Measurements from ENCODE around the gene MEIS3. TPM values are rescaled to one million over a fixed set of nuclear protein-coding genes. Genes with fewer than 3 reads are reported as not detected.
"Not testable (repeated sequence)": the region's sequence is repeated elsewhere in the genome, so short reads cannot be mapped to it uniquely, and the experiment has no call there.

The MEIS3 gene
- total RNA-seq, 1 experiment from 2014 or later = 9.6 TPM

DNA sequence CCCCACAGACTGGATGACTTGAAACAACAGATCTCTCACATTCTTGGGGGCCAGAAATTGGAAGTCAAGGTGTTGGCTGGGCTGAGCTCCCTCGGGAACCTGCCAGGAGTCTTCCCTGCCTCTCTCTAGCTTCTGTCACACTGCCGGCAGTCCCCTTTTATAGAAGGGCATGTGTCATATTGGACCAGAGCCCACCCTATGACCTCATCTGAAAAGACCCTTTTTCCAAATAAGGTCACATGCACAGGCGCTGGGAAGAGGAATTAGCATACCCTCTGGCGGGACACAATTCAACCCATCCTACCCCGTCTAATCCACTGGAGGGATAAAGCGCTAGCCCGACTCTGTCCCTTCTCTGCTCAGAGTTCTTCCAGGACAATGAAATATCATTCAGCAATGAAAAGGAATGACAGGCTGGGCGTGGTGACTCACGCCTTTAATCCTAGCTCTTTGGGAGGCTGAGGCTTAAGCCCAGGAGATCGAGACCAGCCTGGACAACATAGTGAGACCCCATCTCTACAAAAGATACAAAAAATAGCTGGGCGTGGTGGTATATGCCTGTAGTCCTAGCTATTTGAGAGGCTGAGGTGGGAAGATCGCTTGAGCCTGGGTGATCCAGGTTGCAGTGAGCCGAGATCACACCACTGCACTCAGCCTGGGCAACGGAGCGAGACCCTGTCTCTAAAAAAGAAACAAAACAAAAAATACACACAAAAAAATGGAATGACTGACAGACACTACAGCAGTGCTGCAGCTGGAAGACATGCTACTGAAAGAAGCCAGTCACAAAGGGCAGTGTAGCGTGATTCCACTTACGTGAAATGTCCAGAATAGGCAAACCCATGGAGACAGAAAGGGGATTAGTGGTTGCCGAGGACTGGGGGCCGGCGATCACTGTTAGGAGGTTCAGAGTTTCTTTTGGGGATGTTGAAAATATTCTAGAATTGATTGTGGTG lies 28.5 kb downstream of the MEIS3 start:
- ChIA-PET POLR2A (ENCODE audit: low non-redundant PET) (interaction anchor here (0.6 kb wide), 1 partner anchor 11 kb away, joined by 3 read pairs; no protein-coding TSS in a partner anchor), CTCF (interaction anchor here (0.6 to 1.2 kb wide), 11 partner anchors 8 to 398 kb away, joined by 3 to 7 read pairs (median 4); partner anchors contain the start of gene DHX34)
- Histone ChIP-seq H3K4me1 (ENCODE audit: insufficient read depth, low read length, poor library complexity, severe bottlenecking) (no peaks in the 10 kb centered on the region), H3K27ac (ENCODE audit: low read depth, low read length, poor library complexity, severe bottlenecking) (no peak overlapping the region), H3K36me3 (ENCODE audit: insufficient read depth, low read length, poor library complexity, severe bottlenecking) (no peaks in the 10 kb centered on the region), H3K4me3 (ENCODE audit: low read depth, low read length, poor library complexity, severe bottlenecking) (no peak overlapping the region), H3K9me3 (ENCODE audit: low read depth, low read length, poor library complexity, severe bottlenecking) (no peaks in the 10 kb centered on the region), H3K27me3 (replicated peaks; ENCODE audit: insufficient read depth, low read depth, low read length, poor library complexity) (no peaks in the 10 kb centered on the region)
- intact Hi-C loops (cut with micrococcal nuclease; ENCODE audit: unreplicated experiment) = loop anchor here (1.0 kb wide), 1 partner anchor 95 kb away; no protein-coding TSS in a partner anchor
- no TSS peak for BruUV-seq (replicated peaks)
- DNase-seq (ENCODE audit: low spot score) = peak; percentile 19
- TF ChIP-seq CTCF (conservative IDR thresholded peaks at IDR 0.05; ENCODE audit: low read depth, low read length) (no peak), EZH2 (IDR thresholded peaks at IDR 0.05; ENCODE audit: borderline replicate concordance, low read depth, low read length, poor library complexity, severe bottlenecking) (no peak)

DNA sequence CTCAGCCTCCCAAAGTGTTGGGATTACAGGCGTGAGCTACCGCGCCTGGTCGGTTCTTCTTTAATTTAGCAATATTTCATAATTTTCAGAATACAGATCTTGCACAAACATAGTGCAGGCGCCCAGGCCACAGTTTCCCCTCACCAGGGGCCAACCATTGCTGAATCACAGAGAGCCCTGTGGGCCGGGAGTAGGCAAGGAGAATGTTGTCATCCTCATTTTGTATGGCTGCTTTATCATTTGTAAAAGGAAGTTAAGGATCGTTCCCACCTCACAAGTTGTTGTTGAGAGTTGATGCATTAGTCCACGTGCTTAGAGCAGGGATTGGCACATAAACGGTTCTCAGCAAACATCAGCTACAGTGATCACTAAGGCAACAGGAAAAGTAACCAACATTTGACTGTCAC lies 30.2 kb downstream of the MEIS3 start:
- CTCF ChIA-PET = interaction anchor here (0.5 kb wide), 1 partner anchor 319 kb away, joined by 5 read pairs; no protein-coding TSS in a partner anchor
- Histone ChIP-seq H3K9me3 (ENCODE audit: low read depth, low read length, poor library complexity, severe bottlenecking) (no peaks in the 10 kb centered on the region), H3K27ac (ENCODE audit: low read depth, low read length, poor library complexity, severe bottlenecking) (no peak overlapping the region), H3K27me3 (replicated peaks; ENCODE audit: insufficient read depth, low read depth, low read length, poor library complexity) (no peaks in the 10 kb centered on the region), H3K4me3 (ENCODE audit: low read depth, low read length, poor library complexity, severe bottlenecking) (no peak overlapping the region), H3K4me1 (ENCODE audit: insufficient read depth, low read length, poor library complexity, severe bottlenecking) (no peaks in the 10 kb centered on the region), H3K36me3 (ENCODE audit: insufficient read depth, low read length, poor library complexity, severe bottlenecking) (no peaks in the 10 kb centered on the region)
- POLR2A ChIA-PET (ENCODE audit: low non-redundant PET) = no interaction called here
- DNase-seq (ENCODE audit: low spot score) = no peak
- no peak for TF ChIP-seq EZH2 (IDR thresholded peaks at IDR 0.05; ENCODE audit: borderline replicate concordance, low read depth, low read length, poor library complexity, severe bottlenecking)
- TF ChIP-seq CTCF (conservative IDR thresholded peaks at IDR 0.05; ENCODE audit: low read depth, low read length) = no peak
- no TSS peak for BruUV-seq (replicated peaks)
- intact Hi-C loops (cut with micrococcal nuclease; ENCODE audit: unreplicated experiment) = no loop called here

GRCh38 chr19:47388721-47389120 lies 30.6 kb downstream of the MEIS3 start:
- H3K36me3 ChIP-seq (ENCODE audit: insufficient read depth, low read length, poor library complexity, severe bottlenecking); DNase-seq (ENCODE audit: low spot score); BruUV-seq (replicated peaks); H3K9me3 ChIP-seq (ENCODE audit: low read depth, low read length, poor library complexity, severe bottlenecking); H3K4me3 ChIP-seq (ENCODE audit: low read depth, low read length, poor library complexity, severe bottlenecking); H3K27ac ChIP-seq (ENCODE audit: low read depth, low read length, poor library complexity, severe bottlenecking); intact Hi-C loops (cut with micrococcal nuclease; ENCODE audit: unreplicated experiment); H3K27me3 ChIP-seq (replicated peaks; ENCODE audit: insufficient read depth, low read depth, low read length, poor library complexity); H3K4me1 ChIP-seq (ENCODE audit: insufficient read depth, low read length, poor library complexity, severe bottlenecking); POLR2A ChIA-PET (ENCODE audit: low non-redundant PET): not testable (repeated sequence)
- CTCF ChIA-PET = interaction anchor here (0.5 kb wide), 1 partner anchor 319 kb away, joined by 5 read pairs; no protein-coding TSS in a partner anchor

DNA sequence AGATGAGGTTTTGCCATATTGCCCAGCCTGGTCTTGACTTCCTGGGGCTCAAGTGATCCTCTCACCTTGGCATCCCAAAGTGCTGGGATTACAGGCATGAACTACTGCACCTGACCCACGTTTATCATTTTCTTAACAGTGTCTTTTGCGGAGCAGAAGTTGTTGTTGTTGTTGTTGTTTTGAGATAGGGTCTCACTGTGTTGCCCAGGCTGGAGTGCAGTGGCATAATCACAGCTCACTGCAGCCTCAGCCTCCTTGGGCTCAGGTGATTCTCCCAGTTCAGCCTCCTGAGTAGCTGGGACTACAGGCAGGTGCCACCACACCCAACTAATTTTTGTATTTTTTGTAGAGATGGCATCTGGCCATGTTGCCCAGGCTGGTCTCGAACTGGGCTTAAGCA lies 31.7 kb downstream of the MEIS3 start:
- H3K4me1 ChIP-seq (ENCODE audit: insufficient read depth, low read length, poor library complexity, severe bottlenecking); CTCF ChIA-PET; DNase-seq (ENCODE audit: low spot score); BruUV-seq (replicated peaks); H3K9me3 ChIP-seq (ENCODE audit: low read depth, low read length, poor library complexity, severe bottlenecking); H3K36me3 ChIP-seq (ENCODE audit: insufficient read depth, low read length, poor library complexity, severe bottlenecking); H3K4me3 ChIP-seq (ENCODE audit: low read depth, low read length, poor library complexity, severe bottlenecking); intact Hi-C loops (cut with micrococcal nuclease; ENCODE audit: unreplicated experiment); POLR2A ChIA-PET (ENCODE audit: low non-redundant PET); H3K27ac ChIP-seq (ENCODE audit: low read depth, low read length, poor library complexity, severe bottlenecking); H3K27me3 ChIP-seq (replicated peaks; ENCODE audit: insufficient read depth, low read depth, low read length, poor library complexity): not testable (repeated sequence)

- CTCF ChIA-PET; intact Hi-C loops (cut with micrococcal nuclease; ENCODE audit: unreplicated experiment); H3K4me3 ChIP-seq (ENCODE audit: low read depth, low read length, poor library complexity, severe bottlenecking); BruUV-seq (replicated peaks); H3K27ac ChIP-seq (ENCODE audit: low read depth, low read length, poor library complexity, severe bottlenecking); H3K36me3 ChIP-seq (ENCODE audit: insufficient read depth, low read length, poor library complexity, severe bottlenecking); POLR2A ChIA-PET (ENCODE audit: low non-redundant PET); DNase-seq (ENCODE audit: low spot score); H3K27me3 ChIP-seq (replicated peaks; ENCODE audit: insufficient read depth, low read depth, low read length, poor library complexity); H3K9me3 ChIP-seq (ENCODE audit: low read depth, low read length, poor library complexity, severe bottlenecking); H3K4me1 ChIP-seq (ENCODE audit: insufficient read depth, low read length, poor library complexity, severe bottlenecking): not testable (repeated sequence)
These were observed 32.7 kb downstream of the MEIS3 start for GRCh38 chr19:47386582-47386981.

GRCh38 chr19:47384533-47384932 lies 34.8 kb downstream of the MEIS3 start:
- H3K4me1 ChIP-seq (ENCODE audit: insufficient read depth, low read length, poor library complexity, severe bottlenecking); H3K27ac ChIP-seq (ENCODE audit: low read depth, low read length, poor library complexity, severe bottlenecking); H3K4me3 ChIP-seq (ENCODE audit: low read depth, low read length, poor library complexity, severe bottlenecking); CTCF ChIA-PET; POLR2A ChIA-PET (ENCODE audit: low non-redundant PET); DNase-seq (ENCODE audit: low spot score); intact Hi-C loops (cut with micrococcal nuclease; ENCODE audit: unreplicated experiment); BruUV-seq (replicated peaks); H3K9me3 ChIP-seq (ENCODE audit: low read depth, low read length, poor library complexity, severe bottlenecking); H3K27me3 ChIP-seq (replicated peaks; ENCODE audit: insufficient read depth, low read depth, low read length, poor library complexity): not testable (repeated sequence)
- H3K36me3 ChIP-seq (ENCODE audit: insufficient read depth, low read length, poor library complexity, severe bottlenecking) = peaks cover 23% of the 10 kb centered on the region

All from A673 (cell line).